Measurements from ENCODE around the gene ERF.

The ERF gene

DNA sequence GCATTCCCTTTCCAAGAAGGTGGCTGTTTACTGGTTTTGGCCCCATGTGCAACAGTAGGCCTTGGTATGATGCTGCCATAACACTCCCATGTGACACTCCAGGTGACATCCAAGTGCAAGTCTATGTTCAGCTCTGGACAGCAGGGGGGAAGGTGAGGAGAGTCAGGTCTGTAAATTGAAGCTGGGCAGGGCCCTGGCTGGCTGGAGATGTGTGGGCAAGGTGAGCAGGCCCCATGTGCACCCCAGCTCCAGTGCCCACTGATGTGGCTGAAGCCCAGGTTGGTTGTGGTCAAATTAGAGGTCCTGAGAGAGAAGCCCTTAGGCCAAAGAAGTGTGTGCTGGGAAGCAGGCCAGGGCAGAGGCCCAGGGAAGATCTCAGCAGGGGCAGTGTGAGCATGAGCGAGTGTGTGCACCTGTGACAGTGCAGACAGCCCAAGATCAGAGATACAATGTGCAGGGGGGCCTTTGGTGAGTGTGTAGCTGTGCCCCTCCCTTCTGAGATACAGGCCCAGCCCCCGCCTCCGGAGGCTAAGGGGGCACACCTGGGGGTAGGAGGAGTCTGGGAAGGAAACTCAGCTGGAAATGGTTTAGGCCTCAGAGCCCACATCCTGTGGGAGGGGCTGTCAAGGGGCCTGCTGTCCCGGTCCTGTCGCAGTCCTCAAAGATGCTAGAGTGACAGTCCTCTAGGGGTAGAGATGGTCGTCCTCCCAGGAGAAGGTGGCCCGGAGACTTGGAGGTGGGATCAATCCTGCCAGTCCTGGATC is 56.1 kb downstream of the ERF start:
- no peaks in the 10 kb centered on the region for H3K27me3 ChIP-seq (ENCODE audit: insufficient read depth, low read length)
- no peak overlapping the region for H3K9ac ChIP-seq (ENCODE audit: low read length)
- no peak overlapping the region for H3K4me3 ChIP-seq (ENCODE audit: low read depth, low read length, poor library complexity, severe bottlenecking)
- H3F3A ChIP-seq (ENCODE audit: insufficient read depth, low read length) = no peaks in the 10 kb centered on the region
- H3K4me1 ChIP-seq (ENCODE audit: insufficient read depth, low read length, severe bottlenecking) = peaks cover 24% of the 10 kb centered on the region
- no peak overlapping the region for H2AFZ ChIP-seq (ENCODE audit: low read length)
- H3K27ac ChIP-seq (ENCODE audit: low read depth, low read length, poor library complexity, severe bottlenecking) = peak overlapping the region; percentile 38
- peaks cover 70% of the 10 kb centered on the region for H3K36me3 ChIP-seq (ENCODE audit: insufficient read depth, low read length)
- no peak for TF ChIP-seq EZH2 (IDR thresholded peaks at IDR 0.05; ENCODE audit: borderline replicate concordance, low read length)
- TF ChIP-seq, protein P1, sequence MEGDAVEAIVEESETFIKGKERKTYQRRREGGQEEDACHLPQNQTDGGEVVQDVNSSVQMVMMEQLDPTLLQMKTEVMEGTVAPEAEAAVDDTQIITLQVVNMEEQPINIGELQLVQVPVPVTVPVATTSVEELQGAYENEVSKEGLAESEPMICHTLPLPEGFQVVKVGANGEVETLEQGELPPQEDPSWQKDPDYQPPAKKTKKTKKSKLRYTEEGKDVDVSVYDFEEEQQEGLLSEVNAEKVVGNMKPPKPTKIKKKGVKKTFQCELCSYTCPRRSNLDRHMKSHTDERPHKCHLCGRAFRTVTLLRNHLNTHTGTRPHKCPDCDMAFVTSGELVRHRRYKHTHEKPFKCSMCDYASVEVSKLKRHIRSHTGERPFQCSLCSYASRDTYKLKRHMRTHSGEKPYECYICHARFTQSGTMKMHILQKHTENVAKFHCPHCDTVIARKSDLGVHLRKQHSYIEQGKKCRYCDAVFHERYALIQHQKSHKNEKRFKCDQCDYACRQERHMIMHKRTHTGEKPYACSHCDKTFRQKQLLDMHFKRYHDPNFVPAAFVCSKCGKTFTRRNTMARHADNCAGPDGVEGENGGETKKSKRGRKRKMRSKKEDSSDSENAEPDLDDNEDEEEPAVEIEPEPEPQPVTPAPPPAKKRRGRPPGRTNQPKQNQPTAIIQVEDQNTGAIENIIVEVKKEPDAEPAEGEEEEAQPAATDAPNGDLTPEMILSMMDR (IDR thresholded peaks at IDR 0.05; ENCODE audit: low read length) = no peak
- H3K79me2 ChIP-seq (ENCODE audit: insufficient read depth, low read length) = no peaks in the 10 kb centered on the region
- no peaks in the 10 kb centered on the region for H3K9me2 ChIP-seq (ENCODE audit: low read depth, low read length)
- H4K20me1 ChIP-seq (ENCODE audit: insufficient read depth, low read length) = no peaks in the 10 kb centered on the region
- no peaks in the 10 kb centered on the region for H3K9me3 ChIP-seq (ENCODE audit: low read length)
- H3K4me2 ChIP-seq (ENCODE audit: low read length) = peak overlapping the region; percentile 8; the same call in 1 of the 2 replicates
